Loucy (cell line): ENCODE results near the gene OR2T27.

Experiments used
- EZH2phosphoT487 ChIP-seq: fragments of 200-600 bp; IDR thresholded peaks from 2 replicates; pipeline ENCODE4 v1.6.1; 2018; ENCODE audit warnings: antibody characterized with exemption, mild to moderate bottlenecking, moderate library complexity, borderline replicate concordance
- TF ChIP-seq, protein P1 (sequence below): fragments of 200-600 bp; sonication (generic); conservative IDR thresholded peaks from 2 replicates; pipeline ENCODE4 v1.5.1; 2014; ENCODE audit warnings: mild to moderate bottlenecking, antibody characterized with exemption, low read length

DNA sequence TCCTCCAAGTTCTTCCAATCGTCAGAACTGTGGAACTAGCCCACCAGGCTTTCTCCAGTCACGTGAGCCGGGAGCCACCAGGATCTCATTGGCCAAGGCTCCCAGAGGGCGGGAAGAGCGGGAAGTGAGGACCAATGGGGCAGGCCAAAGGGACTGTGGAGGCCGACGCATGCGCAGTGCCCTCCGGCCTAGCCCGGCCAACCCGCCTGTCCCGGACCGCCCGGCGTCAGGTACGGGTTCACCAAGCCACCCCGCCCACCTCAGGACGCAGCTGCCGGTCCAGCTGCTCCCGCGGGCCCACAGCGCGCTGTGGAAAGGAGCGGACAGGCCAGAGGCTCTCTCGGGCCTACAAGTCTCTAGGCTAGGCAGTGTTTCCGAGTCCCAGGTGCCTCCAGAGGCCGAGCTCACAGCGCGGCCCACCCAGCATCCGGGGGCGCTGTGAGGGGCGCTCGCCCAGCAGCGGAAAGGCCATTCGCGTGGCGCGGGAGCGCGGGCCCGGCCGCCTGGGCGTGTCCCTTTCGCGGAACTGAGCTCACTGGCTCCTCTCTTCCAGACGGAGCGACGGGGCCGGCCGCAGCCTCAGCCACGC lies 36.3 kb upstream of the OR2T27 start:
- TF ChIP-seq, protein P1, sequence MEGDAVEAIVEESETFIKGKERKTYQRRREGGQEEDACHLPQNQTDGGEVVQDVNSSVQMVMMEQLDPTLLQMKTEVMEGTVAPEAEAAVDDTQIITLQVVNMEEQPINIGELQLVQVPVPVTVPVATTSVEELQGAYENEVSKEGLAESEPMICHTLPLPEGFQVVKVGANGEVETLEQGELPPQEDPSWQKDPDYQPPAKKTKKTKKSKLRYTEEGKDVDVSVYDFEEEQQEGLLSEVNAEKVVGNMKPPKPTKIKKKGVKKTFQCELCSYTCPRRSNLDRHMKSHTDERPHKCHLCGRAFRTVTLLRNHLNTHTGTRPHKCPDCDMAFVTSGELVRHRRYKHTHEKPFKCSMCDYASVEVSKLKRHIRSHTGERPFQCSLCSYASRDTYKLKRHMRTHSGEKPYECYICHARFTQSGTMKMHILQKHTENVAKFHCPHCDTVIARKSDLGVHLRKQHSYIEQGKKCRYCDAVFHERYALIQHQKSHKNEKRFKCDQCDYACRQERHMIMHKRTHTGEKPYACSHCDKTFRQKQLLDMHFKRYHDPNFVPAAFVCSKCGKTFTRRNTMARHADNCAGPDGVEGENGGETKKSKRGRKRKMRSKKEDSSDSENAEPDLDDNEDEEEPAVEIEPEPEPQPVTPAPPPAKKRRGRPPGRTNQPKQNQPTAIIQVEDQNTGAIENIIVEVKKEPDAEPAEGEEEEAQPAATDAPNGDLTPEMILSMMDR, result no peak
- no peak for TF ChIP-seq EZH2phosphoT487
